IPS DF 19.7 (cell line): ENCODE data around the gene COL20A1.

Experiments
- DNase-seq: peaks from one replicate; pipeline ENCODE4 v3.0.0-alpha.2; 2013; ENCODE audit warnings: low read depth, low spot score

Gene COL20A1

DNA sequence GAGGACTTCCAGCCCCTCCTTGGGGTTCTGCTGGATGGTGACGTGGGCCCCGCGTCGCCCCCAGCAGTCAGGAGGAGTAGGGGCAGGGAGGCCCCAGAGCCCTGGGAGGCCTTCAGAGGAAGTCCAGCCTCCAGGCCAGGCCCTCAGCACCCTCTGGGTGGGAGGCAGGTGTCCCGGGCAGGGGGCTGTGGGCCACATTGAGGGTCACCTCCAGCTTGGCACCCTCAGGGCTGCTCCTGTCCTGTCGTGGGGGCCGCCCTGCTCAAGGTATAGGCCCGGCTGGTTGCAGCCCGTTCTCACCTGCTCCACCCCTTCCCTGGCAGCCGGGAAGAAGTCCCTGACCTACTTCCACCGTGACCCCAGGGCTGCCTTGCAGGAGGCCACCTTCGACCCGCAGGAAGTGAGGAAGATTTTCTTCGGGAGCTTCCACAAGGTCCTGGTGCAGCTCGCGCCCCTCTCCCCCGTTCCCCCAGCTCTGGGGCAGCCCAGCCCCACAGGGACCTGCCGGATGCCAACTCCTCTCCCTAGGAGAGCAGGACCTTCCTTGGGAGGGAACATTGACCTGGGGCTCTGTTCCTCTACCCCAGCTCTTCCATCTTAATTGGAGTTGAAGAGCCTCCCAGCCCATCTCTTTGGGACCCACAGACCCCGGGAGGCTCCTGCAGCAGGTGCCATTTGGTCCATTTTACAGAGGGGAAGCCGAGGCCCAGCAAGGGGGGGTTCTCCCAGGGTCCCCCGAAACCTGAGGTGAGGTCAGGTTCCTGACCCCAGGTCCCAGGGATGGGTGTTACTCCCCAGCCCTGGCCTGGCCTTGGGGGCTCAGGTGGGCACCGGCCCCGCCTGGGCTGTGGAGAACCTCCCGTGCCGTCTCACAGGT, 26.4 kb downstream of the COL20A1 start:
- DNase-seq: no peak

DNA sequence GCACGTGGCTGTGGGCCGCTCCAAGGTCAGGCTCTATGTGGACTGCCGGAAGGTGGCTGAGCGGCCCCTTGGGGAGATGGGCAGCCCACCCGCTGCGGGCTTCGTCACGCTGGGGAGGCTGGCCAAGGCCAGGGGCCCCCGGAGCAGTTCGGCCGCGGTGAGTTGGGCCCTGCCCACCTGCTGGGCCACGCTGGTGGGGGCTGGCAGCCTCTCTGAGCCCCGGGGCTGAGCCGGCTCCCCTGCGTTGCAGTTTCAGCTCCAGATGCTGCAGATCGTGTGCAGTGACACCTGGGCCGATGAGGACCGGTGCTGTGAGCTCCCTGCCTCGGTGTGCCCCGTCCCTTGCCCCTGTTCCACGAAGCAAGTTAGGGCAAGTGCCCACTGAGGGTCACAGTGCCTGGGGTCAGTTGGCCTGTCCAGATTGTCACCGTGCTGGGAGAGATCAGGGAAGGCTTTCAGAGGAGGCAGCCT, 27.1 kb downstream of the COL20A1 start:
- no peak for DNase-seq

DNA sequence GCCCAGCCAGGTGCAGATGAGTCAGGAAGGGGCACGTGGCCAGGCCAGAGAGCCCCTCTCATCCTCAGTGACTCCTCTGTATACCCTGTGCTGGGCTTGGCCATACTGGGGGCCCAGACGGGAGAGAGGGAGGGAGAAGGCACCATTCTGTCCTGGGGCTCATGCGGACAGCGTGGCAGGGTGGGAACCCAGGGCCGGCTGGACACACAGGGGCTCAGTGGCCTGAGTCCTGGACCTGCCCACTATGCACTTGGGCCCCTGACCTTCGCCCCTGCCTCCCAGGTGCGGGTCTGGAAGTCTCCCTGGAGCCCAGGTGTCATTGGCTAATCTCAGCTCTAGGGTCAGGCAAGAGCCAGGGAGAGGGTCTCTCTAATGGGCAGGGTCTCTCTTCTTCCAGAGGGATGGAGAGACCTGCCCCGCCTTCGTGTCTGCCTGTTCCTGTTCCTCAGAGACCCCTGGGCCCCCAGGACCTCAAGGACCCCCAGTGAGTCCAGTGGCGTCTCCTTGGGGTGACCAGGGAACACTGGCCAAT, 27.7 kb downstream of the COL20A1 start:
- DNase-seq: no peak

DNA sequence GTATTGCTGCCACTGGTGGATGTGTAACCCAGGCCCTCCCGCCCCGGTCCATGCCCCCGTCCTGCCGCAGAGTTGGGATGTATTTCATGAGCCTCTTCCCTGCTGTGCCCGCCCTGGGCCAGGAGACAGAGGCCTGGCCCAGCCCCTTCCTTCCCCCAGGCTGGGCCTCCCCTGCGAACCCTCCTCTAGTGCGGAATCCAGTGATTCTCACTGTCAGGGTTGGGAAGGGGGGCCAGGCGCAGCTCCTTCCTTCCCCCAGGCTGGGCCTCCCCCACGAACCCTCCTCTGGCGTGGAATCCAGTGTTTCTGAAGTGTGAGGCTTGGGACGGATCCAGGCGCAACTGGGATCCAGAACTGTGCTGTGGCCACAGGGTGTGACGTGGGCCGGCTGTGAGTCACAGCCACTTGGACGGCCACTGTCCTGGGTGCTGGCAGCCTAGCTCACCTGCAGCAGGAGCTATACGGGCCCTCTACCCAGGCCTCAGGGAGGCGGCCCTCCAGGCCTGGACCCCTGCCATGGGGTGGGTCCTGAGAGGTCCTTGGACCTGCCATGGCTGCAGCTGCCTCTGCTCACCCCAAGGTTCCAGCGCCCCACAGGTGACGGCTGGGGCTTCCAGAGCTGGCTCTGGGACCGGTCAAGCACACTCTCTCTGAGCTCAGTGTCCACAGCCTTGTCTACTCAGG, 28.3 kb downstream of the COL20A1 start:
- DNase-seq: no peak

DNA sequence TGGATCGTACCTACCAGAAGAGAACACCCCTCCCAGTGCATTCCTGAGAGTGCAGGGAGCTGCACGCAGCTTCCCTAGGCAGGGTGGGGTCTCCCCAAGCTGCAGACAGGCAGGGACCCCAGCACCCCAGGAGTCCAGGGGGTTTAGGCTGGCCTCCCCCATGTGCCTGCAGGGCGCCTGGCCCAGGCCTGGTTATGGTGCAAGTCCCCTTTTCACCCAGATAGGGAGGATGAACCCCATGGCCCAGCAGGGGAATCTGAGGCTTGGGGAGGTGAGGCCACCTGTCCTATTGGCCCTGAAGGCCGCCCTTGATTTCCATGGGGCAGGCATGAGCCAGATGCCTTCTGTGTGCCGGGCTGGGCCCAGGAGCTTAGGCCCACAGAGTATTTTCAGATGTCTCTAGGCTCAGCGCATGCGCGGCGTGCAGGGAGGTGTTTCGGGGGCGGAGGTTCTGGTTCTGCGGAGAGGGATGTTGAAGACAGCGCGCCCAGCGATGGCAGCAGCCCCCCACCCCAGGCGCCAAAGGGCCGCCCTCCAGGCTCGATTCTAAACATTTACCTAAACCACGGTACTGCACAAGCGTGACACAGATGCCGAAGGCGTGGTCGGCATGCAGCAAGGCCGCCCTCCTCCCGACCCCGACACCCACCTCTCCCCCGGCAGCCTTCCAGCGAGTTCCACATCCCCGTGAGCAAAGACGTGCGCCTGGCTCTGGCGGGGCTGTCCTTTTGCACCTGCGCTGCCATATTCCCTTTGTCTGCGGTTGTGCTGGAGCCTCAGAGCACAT, 29.4 kb downstream of the COL20A1 start:
- no peak for DNase-seq

DNA sequence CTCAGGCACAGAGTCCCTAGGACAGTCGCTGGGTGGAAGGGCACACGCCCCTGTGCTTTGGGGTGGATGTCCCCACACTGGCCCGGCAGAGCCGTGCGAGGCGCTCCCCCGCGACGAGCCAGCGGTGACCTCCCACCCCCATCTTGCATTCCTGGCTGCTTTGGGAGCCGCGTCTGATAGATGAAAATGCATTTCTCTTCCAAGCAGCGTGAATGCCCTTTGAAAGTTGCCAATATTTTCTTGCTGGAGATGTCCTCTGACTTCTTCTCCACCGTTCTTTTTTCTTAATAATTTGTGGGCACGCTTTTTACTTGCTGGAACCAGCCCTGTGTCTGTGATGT, 29.9 kb downstream of the COL20A1 start:
- DNase-seq: no peak

DNA sequence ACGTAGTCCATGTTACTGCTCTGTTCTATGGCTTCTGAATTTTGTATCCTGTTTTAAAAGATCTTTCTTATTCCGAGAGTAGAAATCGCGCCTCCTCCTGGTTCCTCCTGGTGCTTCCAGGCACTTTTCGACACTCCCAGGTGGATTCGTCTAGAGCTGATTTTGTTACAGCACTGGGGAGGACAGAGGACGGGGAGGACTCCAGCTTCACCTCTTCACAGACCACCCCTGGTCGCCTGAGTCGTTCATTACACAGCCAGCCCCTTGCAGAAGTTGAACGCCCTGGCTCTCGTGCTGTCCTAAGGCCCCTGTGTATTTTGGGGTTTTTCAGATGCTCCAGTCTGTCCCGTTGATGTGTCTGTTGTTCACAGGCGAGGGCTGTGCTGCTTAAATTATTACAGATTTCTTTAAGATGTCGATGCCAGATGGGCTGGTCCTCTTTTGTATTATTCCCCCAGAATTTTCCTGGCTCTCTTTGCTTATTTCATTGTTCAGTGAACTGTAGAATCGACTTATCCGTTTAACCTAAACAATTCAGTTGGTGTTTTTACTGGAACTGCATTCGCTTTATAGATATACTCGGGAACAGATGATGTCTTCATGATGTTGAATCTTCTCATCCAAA, 30.5 kb downstream of the COL20A1 start:
- no peak for DNase-seq

DNA sequence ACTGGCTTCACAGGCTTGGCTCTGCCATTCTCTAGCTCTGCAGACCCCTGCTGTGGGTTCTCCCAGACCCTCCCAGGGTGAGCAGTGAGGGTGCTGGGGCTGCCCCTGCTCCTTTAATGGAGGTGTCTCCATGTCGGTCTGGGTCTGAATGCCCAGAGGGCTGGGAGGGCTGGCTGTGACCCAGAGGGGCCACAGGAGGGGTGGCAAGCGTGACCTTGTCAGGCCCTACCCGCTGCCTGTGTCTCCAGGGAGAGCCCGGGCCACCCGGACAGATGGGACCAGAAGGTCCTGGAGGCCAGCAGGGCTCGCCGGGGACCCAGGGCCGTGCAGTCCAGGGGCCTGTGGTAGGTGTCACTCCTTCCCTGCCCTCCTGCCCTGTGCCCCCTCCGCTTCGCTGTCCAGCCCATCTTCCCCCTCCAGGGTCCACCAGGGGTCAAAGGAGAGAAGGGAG, 32.1 kb downstream of the COL20A1 start:
- DNase-seq: no peak

DNA sequence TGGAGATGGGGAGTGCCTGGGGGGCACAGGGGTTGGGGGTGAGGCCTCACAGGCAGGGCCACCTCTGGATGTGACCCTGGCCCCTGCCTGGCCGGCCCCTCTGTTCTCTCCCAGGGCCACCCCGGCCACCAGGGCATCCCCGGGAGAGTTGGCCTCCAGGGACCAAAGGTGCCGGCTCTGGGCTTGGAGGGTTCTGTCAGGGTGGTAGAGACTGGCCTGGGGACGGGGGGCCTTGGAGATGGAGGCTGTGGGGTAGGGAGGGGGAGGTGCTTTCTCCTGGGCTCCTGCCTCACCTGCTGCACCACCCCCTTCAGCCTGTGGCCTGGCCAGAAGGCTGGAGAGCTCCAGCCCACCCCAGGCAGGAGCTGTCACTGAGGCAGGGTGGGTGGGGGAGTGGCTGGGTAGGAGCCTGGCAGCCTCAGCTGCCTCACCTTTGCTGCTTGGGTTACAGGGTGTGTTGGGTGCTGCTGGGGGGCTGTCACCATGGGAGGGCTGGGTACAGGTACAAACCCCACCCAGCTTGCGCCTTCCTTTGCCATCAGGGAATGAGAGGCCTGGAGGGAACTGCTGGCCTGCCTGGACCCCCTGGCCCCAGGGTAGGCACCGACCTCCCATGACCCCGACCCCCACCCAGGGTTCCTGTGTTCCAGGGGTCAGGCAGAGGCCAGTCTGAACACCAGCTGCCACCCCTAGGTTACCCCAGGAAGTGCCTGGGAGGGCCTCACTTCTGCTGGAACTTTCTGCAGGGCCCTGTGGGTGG, 32.7 kb downstream of the COL20A1 start:
- no peak for DNase-seq

DNA sequence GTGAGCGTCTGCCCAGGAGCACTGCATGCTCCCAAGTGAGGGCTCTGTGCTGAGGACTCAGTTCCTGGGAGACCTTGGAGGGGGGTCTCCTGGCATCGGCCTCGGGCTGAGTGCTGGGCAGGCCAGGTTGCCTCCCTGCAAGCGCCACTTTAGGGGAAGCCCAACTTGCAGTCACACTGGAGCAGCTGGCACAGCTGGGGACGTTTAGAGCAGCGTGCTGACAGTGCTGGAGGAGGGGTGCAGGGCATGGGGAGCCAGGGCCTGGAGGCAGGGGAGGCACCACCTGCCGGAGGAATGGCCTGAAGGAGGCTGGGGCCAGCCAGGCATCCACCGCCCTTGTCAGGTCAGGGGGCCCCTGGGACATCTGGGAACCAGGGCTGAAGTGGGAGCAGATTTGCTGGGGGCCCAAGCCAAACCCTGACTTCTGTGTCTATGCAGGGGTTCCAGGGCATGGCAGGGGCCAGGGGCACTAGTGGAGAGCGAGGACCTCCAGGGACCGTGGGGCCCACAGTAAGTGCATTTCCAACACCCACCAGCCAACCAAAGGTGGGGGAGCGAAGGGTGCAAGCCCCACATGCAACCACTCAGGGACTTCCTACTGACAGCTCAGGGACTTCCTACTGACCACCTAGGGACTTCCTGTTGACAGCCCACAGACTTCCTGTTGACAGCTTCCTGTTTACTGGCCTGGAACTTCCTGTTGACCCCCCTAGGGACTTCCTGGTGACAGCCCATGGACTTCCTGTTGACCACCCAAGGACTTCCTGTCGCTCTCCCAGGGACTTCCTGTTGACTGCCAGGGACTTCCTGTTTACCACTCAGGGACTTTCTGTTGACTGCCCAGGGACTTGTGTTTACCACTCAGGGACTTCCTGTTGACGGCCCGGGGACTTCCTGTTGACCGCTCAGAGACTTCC, 33.6 kb downstream of the COL20A1 start:
- no peak for DNase-seq

DNA sequence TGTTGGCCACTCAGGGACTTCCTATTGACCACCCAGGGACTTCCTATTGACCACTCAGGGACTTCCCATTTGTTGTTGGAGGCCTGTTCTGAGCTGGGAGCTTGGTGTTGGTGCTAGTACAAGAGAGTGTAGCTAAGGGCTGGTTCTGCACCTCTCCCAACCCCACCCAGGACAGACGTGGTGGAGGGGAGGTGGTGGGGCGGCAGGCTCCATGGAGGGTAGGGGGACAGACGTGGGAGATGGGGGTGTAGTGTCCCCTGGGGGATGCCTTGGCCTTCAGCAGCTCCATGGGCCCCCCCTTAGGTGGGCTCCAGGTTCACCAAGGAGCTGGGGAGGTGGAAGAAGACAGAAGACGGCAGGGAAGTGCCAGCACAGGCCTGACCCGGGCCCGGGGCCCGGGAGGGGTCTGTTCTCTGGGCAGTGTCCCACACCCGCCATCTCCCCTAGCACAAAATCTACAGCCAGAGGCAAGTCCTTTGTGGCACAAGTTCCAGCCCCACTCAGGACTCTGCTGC, 34.3 kb downstream of the COL20A1 start:
- no peak for DNase-seq

DNA sequence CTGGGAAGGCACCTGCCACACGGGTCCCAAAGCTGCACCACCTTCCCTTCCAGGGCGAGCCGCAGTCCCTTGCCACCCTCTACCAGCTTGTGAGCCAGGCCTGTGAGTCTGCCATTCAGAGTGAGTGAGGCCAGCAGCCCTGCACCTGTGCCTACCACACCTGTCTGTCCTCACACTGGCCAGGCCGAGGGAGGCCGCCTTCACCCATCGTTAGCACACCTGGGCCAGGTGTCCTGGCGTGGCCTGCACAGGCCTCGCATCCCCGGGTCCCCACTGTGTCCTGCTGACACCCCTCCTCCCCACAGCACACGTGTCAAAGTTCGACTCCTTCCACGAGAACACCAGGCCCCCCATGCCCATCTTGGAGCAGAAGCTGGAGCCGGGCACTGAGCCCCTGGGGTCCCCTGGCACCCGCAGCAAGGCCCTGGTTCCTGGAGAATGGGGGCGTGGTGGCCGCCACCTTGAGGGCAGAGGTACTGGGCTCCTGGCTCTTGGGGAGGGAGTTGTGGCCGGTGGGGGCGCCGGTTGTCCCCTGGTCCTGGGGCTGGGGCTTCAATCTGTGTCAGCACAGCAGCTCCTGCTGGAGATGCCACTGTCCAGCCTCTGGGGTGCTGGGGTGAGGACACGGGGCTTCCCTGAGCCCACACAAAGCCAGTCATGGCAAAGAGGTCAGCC, 35.2 kb downstream of the COL20A1 start:
- no peak for DNase-seq

DNA sequence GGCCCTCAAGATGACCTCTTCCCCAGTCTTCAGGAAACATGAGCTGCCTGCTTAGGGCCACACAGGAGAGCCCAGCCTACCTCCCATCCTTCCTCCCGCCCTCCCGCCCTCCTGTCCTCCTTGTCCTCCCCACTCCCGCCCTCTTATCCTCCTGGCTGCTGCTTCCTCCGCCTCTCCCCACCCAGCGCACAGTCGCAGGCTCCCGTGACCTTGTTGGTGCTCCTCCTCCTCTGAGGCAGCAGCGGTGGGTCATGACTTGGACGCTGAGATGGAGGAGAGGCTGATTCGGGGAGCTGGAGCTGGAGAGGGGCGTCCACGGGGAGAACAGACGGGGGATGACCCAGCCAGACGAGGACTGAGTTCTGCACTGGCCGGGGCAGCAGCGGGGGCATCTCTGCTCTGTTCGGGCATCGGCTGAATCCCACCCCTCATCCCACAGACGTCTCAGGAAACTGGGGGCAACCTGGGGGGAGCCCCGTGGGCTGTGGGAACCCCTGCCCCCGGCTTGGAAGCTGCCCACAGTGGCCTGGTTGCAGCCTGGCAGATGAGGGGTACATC, 35.8 kb downstream of the COL20A1 start:
- DNase-seq: no peak

DNA sequence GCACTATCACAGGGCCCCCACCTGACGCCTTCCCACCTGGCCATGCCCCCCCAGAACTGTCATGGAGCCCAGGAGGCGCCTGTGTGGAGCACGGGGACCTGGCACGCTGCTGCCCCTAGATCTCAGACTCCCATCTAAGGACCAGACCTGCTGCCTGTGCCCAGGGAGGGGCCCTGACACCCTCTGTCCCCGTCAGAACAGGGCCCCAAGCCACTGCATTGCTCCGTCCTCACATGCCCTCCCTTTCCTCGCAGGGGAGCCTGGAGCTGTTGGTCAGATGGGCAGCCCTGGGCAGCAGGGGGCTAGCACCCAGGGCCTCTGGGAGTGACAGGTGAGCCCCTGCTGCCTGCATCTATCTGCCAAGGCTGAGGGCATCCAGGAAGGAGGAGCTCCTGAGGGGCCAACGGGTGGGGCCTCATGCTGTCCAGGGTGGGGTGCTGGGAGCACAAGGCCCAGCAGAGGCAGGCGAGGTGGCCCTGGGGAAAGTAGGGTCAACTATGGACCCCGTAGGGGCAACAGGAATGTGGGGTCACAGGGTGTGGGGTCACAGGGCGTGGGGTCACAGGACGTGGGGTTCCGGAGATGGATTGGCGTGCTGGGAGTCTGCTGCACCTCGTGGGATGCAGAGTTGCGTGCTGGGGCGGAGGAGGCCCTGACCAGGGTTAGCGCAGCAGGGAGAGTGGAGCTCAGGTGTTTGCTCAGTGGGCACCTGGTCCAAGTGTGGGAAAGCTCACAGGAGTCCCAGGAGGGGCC, 36.5 kb downstream of the COL20A1 start:
- DNase-seq: no peak

DNA sequence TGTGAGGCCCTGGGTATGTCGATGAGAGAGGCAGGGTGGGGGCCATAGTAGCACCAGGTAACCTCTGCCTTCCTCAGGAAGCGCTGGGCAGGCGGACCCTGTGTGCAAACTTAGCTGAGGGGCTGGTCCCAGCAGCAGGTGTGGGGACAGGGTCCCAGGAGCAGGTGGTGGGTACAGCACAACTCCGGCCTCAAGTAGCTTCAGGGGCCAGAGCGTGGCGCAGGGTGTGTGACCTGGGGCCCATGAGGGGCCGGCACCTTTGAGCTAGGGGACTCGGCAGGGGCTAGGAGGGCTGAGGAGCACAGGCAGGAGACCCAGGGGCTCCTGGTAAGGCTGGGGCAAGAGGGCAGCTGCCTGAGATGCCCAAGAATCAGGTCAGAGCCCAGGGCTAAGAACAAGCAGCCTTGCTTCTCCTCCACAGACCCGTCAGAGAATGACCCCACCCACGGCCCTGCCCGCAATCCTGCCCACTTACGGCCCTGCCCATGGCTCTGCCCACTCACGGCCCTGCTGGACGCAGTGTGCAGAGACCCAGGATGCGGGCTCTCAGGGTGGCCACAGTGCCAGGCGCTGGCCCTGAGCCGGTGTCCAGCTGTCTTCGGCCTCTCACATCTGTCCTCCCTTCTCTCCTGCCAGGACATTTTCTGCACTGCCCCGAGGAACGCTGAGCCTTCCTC, 37.2 kb downstream of the COL20A1 start:
- DNase-seq: no peak

DNA sequence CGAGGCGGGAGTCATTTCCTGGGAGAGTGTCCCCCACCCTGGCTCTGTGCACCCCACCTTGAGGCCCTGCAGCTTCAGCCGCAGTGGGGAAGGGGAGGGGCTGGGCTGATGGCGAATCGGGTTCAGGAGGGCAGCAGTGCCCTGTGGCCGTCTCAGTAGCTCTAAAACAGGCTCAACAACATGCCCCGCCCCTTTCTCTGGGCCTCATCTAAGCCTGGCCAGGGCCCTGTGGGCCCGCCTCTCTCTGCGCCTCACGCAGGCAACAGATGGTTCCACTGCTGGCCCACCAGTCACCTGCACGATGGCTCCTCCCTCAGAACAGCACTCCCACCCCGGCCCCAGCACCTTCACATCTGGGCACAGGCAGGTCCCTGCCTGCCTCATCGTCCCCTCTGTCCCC, 38.0 kb downstream of the COL20A1 start:
- DNase-seq: peak; percentile 12

DNA sequence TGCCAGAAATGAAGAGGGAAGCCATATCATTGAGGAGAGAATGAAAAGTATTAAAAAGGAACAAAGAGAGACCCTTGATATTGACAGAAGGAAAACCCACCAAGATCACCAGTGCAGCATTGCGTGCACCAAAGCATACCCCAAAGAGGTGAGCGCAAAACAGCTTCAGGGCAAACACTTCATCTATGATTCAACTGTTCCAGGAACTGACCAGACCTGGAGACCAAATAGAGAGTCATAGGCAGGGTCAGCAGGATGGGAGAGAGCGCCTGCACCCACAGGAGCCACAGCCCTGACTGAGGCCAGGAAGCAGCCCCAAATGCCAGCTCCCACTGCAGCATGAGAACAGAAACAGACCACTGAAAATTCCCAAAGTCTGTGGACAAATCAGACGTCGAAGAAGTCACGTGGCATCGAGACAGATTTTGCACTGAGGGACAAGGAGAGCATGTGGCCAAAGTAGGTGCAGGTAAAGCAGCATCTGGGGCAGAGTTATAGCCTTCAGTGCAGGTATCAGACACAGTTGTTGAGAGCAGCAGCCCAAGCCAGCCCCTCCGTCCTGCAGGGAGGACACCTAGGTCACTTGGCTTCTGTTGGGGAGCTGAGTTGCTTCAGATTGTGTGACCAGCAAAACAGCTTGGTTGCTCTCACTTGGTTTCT, 38.9 kb downstream of the COL20A1 start:
- no peak for DNase-seq
